ENCODE results near the gene BTBD10. TPM values are rescaled to one million over a fixed set of nuclear protein-coding genes. Genes with fewer than 3 reads are reported as not detected.

The BTBD10 gene
- total RNA-seq, 1 experiment from 2014 or later = 27.7 TPM

- H3K4me3 ChIP-seq (ENCODE audit: insufficient read depth, low read depth, low read length) = no peak overlapping the region
- H3K36me3 ChIP-seq (replicated peaks; ENCODE audit: control insufficient read depth, insufficient read depth, low read length) = no peaks in the 10 kb centered on the region
- no peaks in the 10 kb centered on the region for H3K27me3 ChIP-seq (ENCODE audit: control insufficient read depth, insufficient read depth, low read length)
- DNase-seq = no peak
Measured at GRCh38 chr11:13373216-13373615, 89.8 kb downstream of the BTBD10 start.

DNA sequence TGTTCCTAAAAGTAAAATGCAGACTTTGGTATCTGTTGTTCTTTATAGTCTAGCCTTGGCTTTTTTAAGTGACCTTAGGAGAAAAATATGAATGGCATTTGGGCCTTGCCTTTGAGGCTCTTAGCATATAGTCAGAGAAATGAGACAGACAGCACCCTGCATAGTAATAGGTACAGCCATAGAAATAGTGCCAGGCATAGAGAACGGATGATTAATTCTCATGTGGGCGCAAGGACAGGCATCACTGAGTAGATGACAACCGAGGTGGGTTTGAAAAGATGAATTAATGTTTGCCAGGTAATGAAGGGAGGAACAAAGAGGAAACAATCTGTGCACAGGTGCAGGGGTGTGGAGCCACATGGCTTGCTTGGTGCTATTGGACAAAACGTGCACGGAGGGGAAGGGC is 95.0 kb downstream of the BTBD10 start:
- DNase-seq = no peak
- Histone ChIP-seq H3K4me3 (ENCODE audit: insufficient read depth, low read depth, low read length) (no peak overlapping the region), H3K27me3 (ENCODE audit: control insufficient read depth, insufficient read depth, low read length) (no peaks in the 10 kb centered on the region; the same call in 1 of the 2 replicates), H3K36me3 (replicated peaks; ENCODE audit: control insufficient read depth, insufficient read depth, low read length) (no peaks in the 10 kb centered on the region)

- Histone ChIP-seq H3K36me3 (replicated peaks; ENCODE audit: control insufficient read depth, insufficient read depth, low read length) (no peaks in the 10 kb centered on the region), H3K27me3 (ENCODE audit: control insufficient read depth, insufficient read depth, low read length) (no peaks in the 10 kb centered on the region; the same call in 1 of the 2 replicates), H3K4me3 (ENCODE audit: insufficient read depth, low read depth, low read length) (no peak overlapping the region)
- DNase-seq = no peak
Measured at GRCh38 chr11:13367115-13367514, 95.9 kb downstream of the BTBD10 start.

DNA sequence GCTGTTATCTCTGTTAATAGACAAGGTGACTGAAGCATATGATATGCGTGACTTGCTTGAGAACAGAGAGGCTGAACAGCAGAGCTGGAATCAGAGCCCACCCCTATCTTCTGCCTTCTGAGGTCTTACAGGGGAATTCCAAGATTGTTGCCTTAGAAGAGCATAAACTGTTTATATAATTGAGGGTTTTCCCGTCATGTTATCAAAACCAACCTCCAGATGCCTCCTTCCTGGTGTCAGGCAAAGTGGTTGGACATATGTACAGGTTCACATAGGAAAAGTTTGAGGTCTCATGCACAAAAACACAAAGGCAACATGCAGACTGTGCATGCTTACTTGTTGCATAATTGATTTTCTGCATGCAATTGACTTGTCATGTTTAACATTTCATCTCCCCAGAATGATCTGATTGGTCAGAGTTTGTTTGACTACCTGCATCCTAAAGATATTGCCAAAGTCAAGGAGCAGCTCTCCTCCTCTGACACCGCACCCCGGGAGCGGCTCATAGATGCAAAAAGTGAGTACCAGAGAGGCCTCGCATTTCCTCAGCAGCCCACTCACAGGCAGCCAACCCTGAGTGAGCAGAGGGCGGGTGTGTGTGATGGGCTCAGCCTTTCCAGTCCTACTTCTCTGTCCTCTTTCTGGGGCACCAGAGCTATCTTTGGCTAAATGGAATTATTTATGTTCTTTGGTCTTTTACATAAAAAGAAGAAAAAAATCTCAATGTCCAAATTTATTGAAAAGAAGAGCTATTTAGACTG is 96.6 kb downstream of the BTBD10 start:
- DNase-seq = no peak
- H3K27me3 ChIP-seq (ENCODE audit: control insufficient read depth, insufficient read depth, low read length) = no peaks in the 10 kb centered on the region; the same call in 1 of the 2 replicates
- H3K4me3 ChIP-seq (ENCODE audit: insufficient read depth, low read depth, low read length) = no peak overlapping the region

DNA sequence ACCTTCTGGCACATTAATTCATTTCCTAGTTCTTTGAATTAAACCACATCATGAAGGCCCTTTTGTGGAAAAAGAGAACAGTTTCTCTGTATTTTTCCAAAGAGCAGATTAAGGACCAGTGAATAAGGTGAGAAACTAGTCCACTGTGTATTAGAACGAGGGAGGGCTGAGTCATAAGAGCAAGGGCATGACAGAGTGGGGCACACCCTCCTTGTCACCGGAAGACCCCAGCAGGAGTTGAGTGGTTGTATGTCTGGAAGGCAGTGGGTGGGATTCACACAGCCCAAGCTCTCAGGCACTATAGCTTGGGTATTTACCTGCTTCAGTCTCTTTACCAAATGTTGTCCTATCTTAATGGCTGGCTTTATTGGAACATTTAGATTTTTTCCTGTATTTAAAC is 98.6 kb downstream of the BTBD10 start:
- DNase-seq = no peak
- no peaks in the 10 kb centered on the region; the same call in 1 of the 2 replicates for H3K27me3 ChIP-seq (ENCODE audit: control insufficient read depth, insufficient read depth, low read length)
- no peak overlapping the region for H3K4me3 ChIP-seq (ENCODE audit: insufficient read depth, low read depth, low read length)
- no peaks in the 10 kb centered on the region for H3K36me3 ChIP-seq (replicated peaks; ENCODE audit: control insufficient read depth, insufficient read depth, low read length)

More for the DNA sequence above, 96.6 kb downstream of the BTBD10 start:
- no peaks in the 10 kb centered on the region for H3K36me3 ChIP-seq (replicated peaks; ENCODE audit: control insufficient read depth, insufficient read depth, low read length)

- Histone ChIP-seq H3K36me3 (replicated peaks; ENCODE audit: control insufficient read depth, insufficient read depth, low read length) (no peaks in the 10 kb centered on the region), H3K4me3 (ENCODE audit: insufficient read depth, low read depth, low read length) (no peak overlapping the region), H3K27me3 (ENCODE audit: control insufficient read depth, insufficient read depth, low read length) (no peaks in the 10 kb centered on the region; the same call in 1 of the 2 replicates)
- DNase-seq = no peak
Measured at GRCh38 chr11:13362596-13363109, 100.4 kb downstream of the BTBD10 start.

DNA sequence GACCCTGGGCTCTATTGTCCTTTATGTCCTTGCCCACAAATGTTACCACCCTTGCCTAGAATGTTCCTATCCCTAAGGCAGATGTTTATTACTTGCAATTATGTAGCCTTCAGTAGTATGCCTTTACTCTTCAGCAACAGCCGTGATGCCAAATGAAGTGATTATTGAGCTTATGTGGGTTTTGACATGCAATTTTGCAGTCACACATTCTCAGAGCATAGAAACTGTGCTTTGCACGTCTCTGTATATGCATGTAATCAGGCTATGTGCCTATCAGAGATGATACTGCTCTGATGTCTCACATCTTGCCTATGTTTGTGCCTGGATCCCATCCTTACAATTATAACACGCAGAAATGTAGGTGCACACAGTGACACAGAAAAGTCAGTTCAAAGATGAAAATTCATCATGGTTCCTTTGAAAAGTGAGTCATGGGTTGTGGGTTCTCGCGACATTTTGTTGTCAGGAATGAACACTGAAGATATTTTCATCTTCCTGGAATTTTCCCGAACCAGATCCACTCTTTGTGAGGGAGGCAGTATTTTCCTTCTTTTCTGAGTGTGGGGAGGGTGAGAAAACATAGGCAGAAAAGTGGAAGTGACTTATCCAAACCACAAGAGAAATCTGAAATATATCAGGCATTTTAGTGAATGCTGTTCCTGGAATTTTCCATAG is 104.3 kb downstream of the BTBD10 start:
- Histone ChIP-seq H3K27me3 (ENCODE audit: control insufficient read depth, insufficient read depth, low read length) (no peaks in the 10 kb centered on the region; the same call in 1 of the 2 replicates), H3K4me3 (ENCODE audit: insufficient read depth, low read depth, low read length) (no peak overlapping the region), H3K36me3 (replicated peaks; ENCODE audit: control insufficient read depth, insufficient read depth, low read length) (no peaks in the 10 kb centered on the region)
- no peak for DNase-seq

DNA sequence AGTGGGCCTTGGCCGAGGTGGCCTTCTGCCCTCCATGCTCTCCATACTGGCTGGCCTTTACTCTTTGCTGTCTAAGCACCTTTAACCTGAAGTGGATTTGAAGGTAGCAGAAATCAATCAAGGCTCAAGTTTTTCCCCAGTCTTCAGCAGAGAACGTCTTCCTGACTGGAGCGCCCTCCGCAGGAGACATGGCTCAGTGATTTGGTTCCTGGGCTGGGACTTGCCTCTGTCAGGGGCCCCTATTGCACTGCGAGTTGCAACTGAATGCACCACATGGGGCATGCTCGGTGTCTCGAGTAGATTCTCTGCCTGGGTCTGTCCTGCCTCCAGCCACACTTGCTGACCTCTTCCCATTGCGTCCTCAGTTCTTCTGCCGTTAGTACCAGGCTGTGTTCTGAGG is 105.8 kb downstream of the BTBD10 start:
- H3K36me3 ChIP-seq (replicated peaks; ENCODE audit: control insufficient read depth, insufficient read depth, low read length) = no peaks in the 10 kb centered on the region
- DNase-seq = peak; percentile 49

DNA sequence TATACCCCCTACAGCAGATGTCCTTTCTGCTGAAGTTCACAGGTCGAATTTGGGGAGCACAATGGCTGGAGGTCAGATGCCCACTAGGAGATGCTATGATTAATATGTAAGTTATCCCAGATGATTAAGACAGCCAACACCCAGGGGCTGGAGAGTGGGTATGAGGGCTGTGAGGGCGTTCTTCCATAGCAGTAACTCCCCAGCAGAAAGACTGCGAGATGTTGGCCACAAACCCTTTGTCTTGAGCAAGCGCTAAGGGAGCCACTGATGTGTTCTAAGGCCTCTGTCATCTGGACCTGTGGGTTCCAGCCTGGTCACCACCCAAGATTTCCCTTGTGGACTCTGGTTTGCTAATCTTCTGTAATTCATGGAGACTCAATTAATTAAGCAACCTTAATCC is 107.8 kb downstream of the BTBD10 start:
- H3K4me3 ChIP-seq (ENCODE audit: insufficient read depth, low read depth, low read length) = no peak overlapping the region
- DNase-seq = no peak
- no peaks in the 10 kb centered on the region for H3K36me3 ChIP-seq (replicated peaks; ENCODE audit: control insufficient read depth, insufficient read depth, low read length)
- H3K27me3 ChIP-seq (ENCODE audit: control insufficient read depth, insufficient read depth, low read length) = no peaks in the 10 kb centered on the region

More for the DNA sequence above, 105.8 kb downstream of the BTBD10 start:
- Histone ChIP-seq H3K27me3 (ENCODE audit: control insufficient read depth, insufficient read depth, low read length) (no peaks in the 10 kb centered on the region; the same call in 1 of the 2 replicates), H3K4me3 (ENCODE audit: insufficient read depth, low read depth, low read length) (no peak overlapping the region)

DNA sequence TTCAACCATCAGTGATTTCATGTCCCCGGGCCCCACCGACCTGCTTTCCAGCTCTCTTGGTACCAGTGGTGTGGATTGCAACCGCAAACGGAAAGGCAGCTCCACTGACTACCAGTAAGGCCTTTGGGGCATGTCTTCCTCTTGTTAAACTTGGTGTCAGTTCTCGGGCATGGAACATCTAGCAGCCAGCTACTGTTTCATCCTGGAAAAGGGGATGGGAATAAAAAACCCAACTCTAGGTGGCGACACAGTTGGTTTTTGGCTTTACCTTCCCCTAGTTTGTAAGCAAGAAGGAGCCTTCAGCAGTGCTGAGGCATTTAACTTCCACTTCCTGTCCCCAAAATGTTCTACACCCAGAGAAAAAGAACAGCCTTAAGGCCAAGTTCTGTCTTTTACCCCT is 108.7 kb downstream of the BTBD10 start:
- no peaks in the 10 kb centered on the region for H3K36me3 ChIP-seq (replicated peaks; ENCODE audit: control insufficient read depth, insufficient read depth, low read length)
- no peak overlapping the region for H3K4me3 ChIP-seq (ENCODE audit: insufficient read depth, low read depth, low read length)
- H3K27me3 ChIP-seq (ENCODE audit: control insufficient read depth, insufficient read depth, low read length) = no peaks in the 10 kb centered on the region
- DNase-seq = peak; percentile 67

GRCh38 chr11:13352711-13353110 is 110.3 kb downstream of the BTBD10 start:
- no peak for DNase-seq
- Histone ChIP-seq H3K36me3 (replicated peaks; ENCODE audit: control insufficient read depth, insufficient read depth, low read length) (no peaks in the 10 kb centered on the region), H3K4me3 (ENCODE audit: insufficient read depth, low read depth, low read length) (no peak overlapping the region), H3K27me3 (ENCODE audit: control insufficient read depth, insufficient read depth, low read length) (no peaks in the 10 kb centered on the region)

GRCh38 chr11:13349581-13349980 is 113.4 kb downstream of the BTBD10 start:
- Histone ChIP-seq H3K27me3 (ENCODE audit: control insufficient read depth, insufficient read depth, low read length) (no peaks in the 10 kb centered on the region), H3K36me3 (replicated peaks; ENCODE audit: control insufficient read depth, insufficient read depth, low read length) (no peaks in the 10 kb centered on the region), H3K4me3 (ENCODE audit: insufficient read depth, low read depth, low read length) (no peak overlapping the region)
- no peak for DNase-seq

- H3K36me3 ChIP-seq (replicated peaks; ENCODE audit: control insufficient read depth, insufficient read depth, low read length) = no peaks in the 10 kb centered on the region
- no peak for DNase-seq
- no peak overlapping the region for H3K4me3 ChIP-seq (ENCODE audit: insufficient read depth, low read depth, low read length)
- H3K27me3 ChIP-seq (ENCODE audit: control insufficient read depth, insufficient read depth, low read length) = no peaks in the 10 kb centered on the region
Measured at GRCh38 chr11:13349046-13349445, 114.0 kb downstream of the BTBD10 start.

DNA sequence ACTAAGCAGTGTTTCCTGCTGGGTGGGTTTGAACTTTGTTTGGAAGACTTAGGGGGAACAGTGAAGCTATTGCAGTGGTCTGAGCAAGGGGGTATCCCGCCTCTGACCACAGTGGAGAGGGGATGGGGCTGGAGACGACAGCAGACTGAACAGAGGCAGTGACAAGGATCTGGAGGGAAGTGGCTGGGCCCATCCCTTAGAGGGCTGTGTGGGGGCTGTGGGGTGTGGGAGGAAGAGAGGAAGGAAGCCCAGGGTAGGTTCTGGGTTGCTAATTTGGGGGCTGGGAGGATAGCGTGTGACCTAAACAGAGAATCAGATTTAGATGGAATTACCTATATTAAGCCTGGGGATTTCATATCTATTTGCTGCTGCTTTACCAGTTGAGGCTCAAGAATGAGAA is 114.7 kb downstream of the BTBD10 start:
- DNase-seq = no peak
- H3K36me3 ChIP-seq (replicated peaks; ENCODE audit: control insufficient read depth, insufficient read depth, low read length) = no peaks in the 10 kb centered on the region
- no peaks in the 10 kb centered on the region for H3K27me3 ChIP-seq (ENCODE audit: control insufficient read depth, insufficient read depth, low read length)
- H3K4me3 ChIP-seq (ENCODE audit: insufficient read depth, low read depth, low read length) = no peak overlapping the region

DNA sequence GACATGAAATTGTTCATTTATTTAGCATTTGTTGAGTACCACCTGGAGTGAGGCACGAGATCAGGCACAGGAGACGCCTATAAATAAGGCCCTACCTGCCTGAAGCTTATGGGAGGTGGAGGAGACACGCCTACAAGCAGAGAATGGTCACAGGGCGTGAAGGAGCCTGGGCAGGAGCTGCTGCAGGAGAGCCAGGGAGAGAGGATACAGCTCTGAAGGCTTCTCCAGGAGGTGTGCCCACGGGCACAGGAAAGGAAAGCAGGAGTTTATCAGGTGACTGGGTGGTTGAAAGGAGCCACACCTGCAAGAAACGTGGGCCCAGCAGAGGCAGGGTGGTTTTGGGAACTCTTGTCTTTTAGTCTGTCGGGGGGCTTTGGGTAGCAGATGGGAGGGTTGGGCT is 115.1 kb downstream of the BTBD10 start:
- Histone ChIP-seq H3K4me3 (ENCODE audit: insufficient read depth, low read depth, low read length) (no peak overlapping the region), H3K36me3 (replicated peaks; ENCODE audit: control insufficient read depth, insufficient read depth, low read length) (no peaks in the 10 kb centered on the region), H3K27me3 (ENCODE audit: control insufficient read depth, insufficient read depth, low read length) (no peaks in the 10 kb centered on the region)
- no peak for DNase-seq
